IMR-90 (cell line): ENCODE data around the gene CCDC102A. TPM values are rescaled to one million over a fixed set of nuclear protein-coding genes. Genes with fewer than 3 reads are reported as not detected.

Experiments used
- ATAC-seq: fragments of 200-7000 bp; cut with Tn5 transposase; 2 replicates; pipeline ENCODE4 v1.9.1; 2020; ENCODE audit warnings: low read depth, mild to moderate bottlenecking, moderate library complexity
- BruUV-seq: library from RNA; stranded (reverse); fragments of 400-500 nt; replicated peaks from 2 replicates; lab custom pipeline; 2021; lab: Mats Ljungman, UMichigan
- CTCF ChIA-PET: fragments of 300-600 bp; formaldehyde crosslinking; extraction: SDS; loops from one replicate; lab custom pipeline; 2021; ENCODE audit warnings: antibody characterized with exemption; lab: Yijun Ruan, JAX
- POLR2A ChIA-PET: fragments of 300-600 bp; sonication (Branson Sonifier 250); formaldehyde crosslinking; loops from one replicate; lab custom pipeline; 2022; ENCODE audit warnings: antibody characterized with exemption; ENCODE audit not compliant: unreplicated experiment; lab: Charles Lee
- DNase-seq: peaks from one replicate; pipeline ENCODE4 v3.0.0; 2013
- H2AFZ ChIP-seq: replicated peaks from 2 replicates; pipeline ENCODE3; 2013; ENCODE audit warnings: low read length, mild to moderate bottlenecking; ENCODE audit not compliant: poor library complexity
- H2AK5ac ChIP-seq: 2 replicates; pipeline ENCODE4 v1.6.1; 2013; ENCODE audit warnings: low read depth, low read length, inconsistent platforms
- H2AK9ac ChIP-seq: replicated peaks from 2 replicates; pipeline ENCODE3; 2013; ENCODE audit warnings: mild to moderate bottlenecking, low read depth, low read length, moderate library complexity; ENCODE audit not compliant: poor library complexity
- H2BK120ac ChIP-seq: 2 replicates; pipeline ENCODE4 v1.6.1; 2013; ENCODE audit warnings: low read depth, low read length, inconsistent platforms
- H2BK15ac ChIP-seq: 3 replicates; pipeline ENCODE4 v1.6.1; 2013; ENCODE audit warnings: low read depth, low read length, inconsistent platforms
- H2BK20ac ChIP-seq: 2 replicates; pipeline ENCODE4 v1.6.1; 2013; ENCODE audit warnings: low read depth, mild to moderate bottlenecking, inconsistent platforms, low read length, moderate library complexity
- H2BK5ac ChIP-seq: 2 replicates; pipeline ENCODE4 v1.6.1; 2013; ENCODE audit warnings: mild to moderate bottlenecking, low read depth, low read length, inconsistent platforms; ENCODE audit not compliant: poor library complexity, severe bottlenecking
- H3K14ac ChIP-seq: replicated peaks from 2 replicates; pipeline ENCODE4 v1.6.1; 2013; ENCODE audit warnings: low read depth, low read length, inconsistent platforms
- H3K18ac ChIP-seq: 2 replicates; pipeline ENCODE4 v1.6.1; 2013; ENCODE audit warnings: low read depth, low read length, control low read depth
- H3K23ac ChIP-seq: 2 replicates; pipeline ENCODE4 v1.6.1; 2013; ENCODE audit warnings: low read depth, low read length, inconsistent platforms
- H3K27ac ChIP-seq: 2 replicates; pipeline ENCODE4 v1.5.1; 2013; ENCODE audit warnings: mild to moderate bottlenecking, control low read depth, low read length; ENCODE audit not compliant: insufficient read depth
- H3K27me3 ChIP-seq: 2 replicates; pipeline ENCODE4 v1.6.1; 2013; ENCODE audit warnings: low read length; ENCODE audit not compliant: control insufficient read depth, insufficient read depth
- H3K36me3 ChIP-seq: 2 replicates; pipeline ENCODE4 v1.6.1; 2013; ENCODE audit warnings: low read length, mixed read lengths; ENCODE audit not compliant: control insufficient read depth, insufficient read depth
- H3K4ac ChIP-seq: 2 replicates; pipeline ENCODE4 v1.6.1; 2013; ENCODE audit warnings: low read depth, low read length, inconsistent platforms
- H3K4me1 ChIP-seq: 2 replicates; pipeline ENCODE4 v1.6.1; 2013; ENCODE audit warnings: low read length, mixed read lengths; ENCODE audit not compliant: control insufficient read depth, insufficient read depth
- H3K4me2 ChIP-seq: 2 replicates; pipeline ENCODE4 v1.6.1; 2013; ENCODE audit warnings: low read depth, mild to moderate bottlenecking, control low read depth, low read length, moderate library complexity
- H3K4me3 ChIP-seq: 2 replicates; pipeline ENCODE4 v1.5.1; 2013; ENCODE audit warnings: low read depth, mild to moderate bottlenecking, control low read depth, low read length, moderate library complexity; ENCODE audit not compliant: insufficient read depth
- H3K56ac ChIP-seq: 2 replicates; pipeline ENCODE4 v1.6.1; 2013; ENCODE audit warnings: low read length, inconsistent platforms; ENCODE audit not compliant: insufficient read depth; ENCODE audit errors: extremely low read depth
- H3K79me1 ChIP-seq, 2 experiments: 2 replicates each; pipeline ENCODE4 v1.6.1; 2013; ENCODE audit warnings: low read length in 2 of 2, inconsistent platforms in 1 of 2, low read depth in 1 of 2
- H3K9ac ChIP-seq: 2 replicates; pipeline ENCODE4 v1.6.1; 2013; ENCODE audit warnings: low read depth, low read length, control low read depth
- H3K9me1 ChIP-seq: 2 replicates; pipeline ENCODE4 v1.6.1; 2013; ENCODE audit warnings: low read length, inconsistent platforms; ENCODE audit not compliant: insufficient read depth
- H3K9me3 ChIP-seq: 2 replicates; pipeline ENCODE4 v1.6.1; 2013; ENCODE audit warnings: low read length; ENCODE audit not compliant: control insufficient read depth, insufficient read depth
- H4K20me1 ChIP-seq: 2 replicates; pipeline ENCODE4 v1.6.1; 2013; ENCODE audit warnings: low read length, inconsistent platforms; ENCODE audit not compliant: insufficient read depth
- H4K5ac ChIP-seq: 2 replicates; pipeline ENCODE4 v1.6.1; 2013; ENCODE audit warnings: mild to moderate bottlenecking, low read depth, low read length, control low read depth
- H4K8ac ChIP-seq, 2 experiments: 2 replicates each; pipeline ENCODE4 v1.6.1; 2013; ENCODE audit warnings: low read depth in 2 of 2, low read length in 2 of 2, control low read depth in 1 of 2, inconsistent platforms in 1 of 2
- H4K91ac ChIP-seq: 2 replicates; pipeline ENCODE4 v1.6.1; 2013; ENCODE audit warnings: low read depth, low read length, inconsistent platforms; ENCODE audit not compliant: insufficient read depth
- BHLHE40 ChIP-seq: fragments of 150-350 bp; IDR thresholded peaks from 2 replicates; pipeline ENCODE4 v1.6.1; 2016; ENCODE audit warnings: mild to moderate bottlenecking, low read depth, low read length
- ELK1 ChIP-seq: fragments of 150-350 bp; IDR thresholded peaks from 2 replicates; pipeline ENCODE4 v1.6.1; 2016; ENCODE audit warnings: low read depth, mild to moderate bottlenecking, low read length, moderate library complexity, borderline replicate concordance
- MAFK ChIP-seq: IDR thresholded peaks from 2 replicates; pipeline ENCODE4 v1.6.1; 2012; ENCODE audit warnings: low read depth, low read length, improper control_type of control experiment
- MAZ ChIP-seq: IDR thresholded peaks from 2 replicates; pipeline ENCODE4 v1.6.1; 2012; ENCODE audit warnings: low read depth, mild to moderate bottlenecking, low read length, improper control_type of control experiment, moderate library complexity, borderline replicate concordance
- NFE2L2 ChIP-seq: fragments of 150-350 bp; IDR thresholded peaks from 2 replicates; pipeline ENCODE4 v1.6.1; 2016; ENCODE audit warnings: low read depth, mild to moderate bottlenecking, low read length
- SMC3 ChIP-seq: fragments of 150-350 bp; IDR thresholded peaks from 2 replicates; pipeline ENCODE4 v1.6.1; 2016; ENCODE audit warnings: low read depth, mild to moderate bottlenecking, antibody characterized with exemption, low read length, moderate library complexity
- WGBS, 2 experiments: methylation state at CpG; one replicate each; pipeline versions ENCODE4 v1.1.5 to v1.1.7; 2013; ENCODE audit warnings: missing lambda C conversion rate in 2 of 2; ENCODE audit not compliant: insufficient read length in 1 of 2; ENCODE audit errors: extremely low coverage in 2 of 2; 5-methylcytosine and 5-hydroxymethylcytosine counted together
- dilution Hi-C: fragments of 300-500 bp; cut with HindIII; formaldehyde crosslinking; loops from one replicate; pipeline ENCODE4 v1.14.3; 2018; ENCODE audit warnings: low sequenced_read_pairs; ENCODE audit not compliant: unreplicated experiment
- in situ Hi-C: fragments of 300-500 bp; cut with MboI; formaldehyde crosslinking; loops from 3 replicates; pipeline ENCODE4 v1.14.3; 2019; ENCODE audit warnings: low sequenced_read_pairs, inconsistent platforms, mixed read lengths
- intact Hi-C: fragments of 100-400 bp; cut with micrococcal nuclease; formaldehyde crosslinking; loops from 2 replicates; pipeline ENCODE4 v1.10.0; 2022
- polyA plus RNA-seq, 3 experiments: library from polyadenylated mRNA; depleted of rRNA; stranded (reverse); fragments of >200 nt; gene quantifications; 2 replicates each; pipeline ENCODE4 v1.2.3, GENCODE V29; 2012; ENCODE audit warnings: low replicate concordance in 1 of 3
- total RNA-seq: library from RNA; depleted of rRNA; stranded (reverse); fragments of >200 nt; gene quantifications from 2 replicates; pipeline ENCODE4 v1.2.3, GENCODE V29; 2012

CCDC102A gene
- total and polyA plus RNA-seq, 2 of the 4 experiments (the other 2 are of a cell fraction): 5.4 to 8.5 TPM

GRCh38 chr16:57518520-57518919 lies 17.9 kb downstream of the CCDC102A start:
- Histone ChIP-seq H4K5ac (no peak overlapping the region), H2BK20ac (no peak overlapping the region), H3K27me3 (no peaks in the 10 kb centered on the region), H2AFZ (no peak overlapping the region), H4K91ac (no peak overlapping the region), H3K9ac (no peak overlapping the region), H3K27ac (no peak overlapping the region), H3K79me1 (no peaks in the 10 kb centered on the region), H2AK9ac (no peak overlapping the region), H3K4ac (no peak overlapping the region), H2BK15ac (no peak overlapping the region), H3K4me3 (no peak overlapping the region), H3K9me3 (no peaks in the 10 kb centered on the region), H2AK5ac (no peak overlapping the region), H3K14ac (no peak overlapping the region), H2BK5ac (no peak overlapping the region), H3K4me2 (no peak overlapping the region), H3K9me1 (peaks cover 6% of the 10 kb centered on the region; the same call in 1 of the 2 replicates), H3K56ac (no peak overlapping the region), H4K20me1 (no peaks in the 10 kb centered on the region), H3K23ac (no peak overlapping the region), H4K8ac (no peak overlapping the region), H2BK120ac (no peak overlapping the region), H3K36me3 (peaks cover 20% of the 10 kb centered on the region), H3K4me1 (no peaks in the 10 kb centered on the region; the same call in 1 of the 2 replicates), H3K18ac (no peak overlapping the region)
- WGBS, 2 experiments: 95% methylated on average over 13 of the region's 13 CpGs; no CpG with 5 or more reads in 1 of the 2 experiments
- in situ Hi-C loops: no loop called here
- DNase-seq (no peak), ATAC-seq (no peak)
- no TSS peak for BruUV-seq
- no peak for TF ChIP-seq MAFK
- TF ChIP-seq MAZ: no peak
- TF ChIP-seq ELK1: no peak
- no peak for TF ChIP-seq BHLHE40
- TF ChIP-seq NFE2L2: no peak
- TF ChIP-seq SMC3: no peak
- POLR2A ChIA-PET: no interaction called here
- CTCF ChIA-PET: no interaction called here
- intact Hi-C loops: loop anchor here (2.0 kb wide), 1 partner anchor 100 kb away; no protein-coding TSS in a partner anchor
- dilution Hi-C loops: no loop called here
